T-helper 9 cell (primary cell): ENCODE measurements around the gene SAMD4A.

Source experiments
- DNase-seq: peaks from one replicate; pipeline ENCODE4 v3.0.0-alpha.2; 2020

SAMD4A gene

GRCh38 chr14:54686871-54687749, 120.2 kb downstream of the SAMD4A start:
- DNase-seq: no peak

- DNase-seq: no peak
Measured at GRCh38 chr14:54687750-54688119, 120.8 kb downstream of the SAMD4A start.

DNA sequence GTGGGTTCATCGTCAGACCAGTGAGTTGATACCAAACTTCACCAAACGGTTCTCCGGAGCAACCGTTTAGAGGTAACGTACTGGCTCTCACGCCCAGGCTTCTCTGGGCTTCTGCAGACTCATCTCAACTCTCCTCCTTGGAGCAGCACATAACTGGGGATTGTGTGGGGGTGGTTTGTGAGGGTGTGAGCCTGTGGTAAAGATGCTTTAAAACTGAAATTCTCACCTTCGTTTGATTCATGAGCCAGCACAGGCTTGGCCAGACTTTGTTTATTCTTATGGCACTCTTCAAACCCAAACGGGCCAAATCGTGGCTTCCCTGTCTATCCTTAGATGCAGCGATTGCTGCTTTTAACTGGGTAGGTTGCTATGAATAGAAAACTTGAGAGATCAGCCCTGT, 121.3 kb downstream of the SAMD4A start:
- no peak for DNase-seq

GRCh38 chr14:54689928-54690327, 123.0 kb downstream of the SAMD4A start:
- no peak for DNase-seq

GRCh38 chr14:54690887-54691286, 124.0 kb downstream of the SAMD4A start:
- DNase-seq: no peak

- peak; percentile 40 for DNase-seq
Measured at GRCh38 chr14:54691525-54692283, 124.8 kb downstream of the SAMD4A start.

DNA sequence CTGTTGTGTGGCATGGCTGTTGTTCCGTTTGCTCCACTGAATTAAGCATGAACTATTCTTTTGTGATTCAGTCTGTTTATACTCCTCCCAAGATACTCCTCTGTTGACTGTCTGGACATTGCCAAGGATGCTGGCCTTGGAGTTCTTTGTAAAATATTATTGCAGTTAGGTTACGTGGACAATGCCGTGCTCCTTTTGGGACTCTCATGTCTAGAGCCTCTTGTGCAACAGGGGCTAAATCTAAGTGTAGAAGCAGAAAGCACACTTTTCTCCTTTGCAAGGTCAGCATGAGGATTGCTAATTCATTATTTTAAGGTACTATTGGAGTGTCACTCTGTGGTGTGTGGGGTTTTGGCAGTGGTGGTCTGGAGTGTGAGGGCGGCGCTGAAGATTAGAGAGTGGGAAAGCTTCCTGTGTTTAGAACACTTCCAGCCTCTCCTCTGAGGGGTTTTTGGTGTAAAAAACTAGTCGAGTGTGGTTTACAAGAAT, 125.4 kb downstream of the SAMD4A start:
- no peak for DNase-seq

- no peak for DNase-seq
Measured at GRCh38 chr14:54693761-54694160, 126.8 kb downstream of the SAMD4A start.

- DNase-seq: no peak
Measured at GRCh38 chr14:54695196-54695595, 128.3 kb downstream of the SAMD4A start.

DNA sequence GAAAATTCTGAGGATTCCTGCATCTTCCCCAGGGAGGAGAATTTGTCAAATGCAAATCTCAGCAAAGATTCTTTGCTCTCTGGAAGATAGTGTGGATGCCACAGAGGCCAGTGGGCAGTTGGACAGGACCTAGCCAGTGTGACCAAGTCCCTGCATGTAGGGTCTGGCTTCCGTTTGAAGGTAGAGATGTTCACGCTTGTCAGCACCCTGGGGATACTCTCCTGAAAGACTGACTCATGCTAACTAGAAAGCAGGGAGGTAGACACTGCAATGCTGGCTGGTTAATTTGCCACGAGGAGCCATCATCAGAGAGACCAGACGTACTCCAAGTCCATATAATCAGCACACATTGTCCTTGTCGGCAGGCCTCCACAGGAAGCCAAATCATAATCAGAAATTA, 130.1 kb downstream of the SAMD4A start:
- no peak for DNase-seq

GRCh38 chr14:54697803-54698202, 130.9 kb downstream of the SAMD4A start:
- DNase-seq: no peak

DNA sequence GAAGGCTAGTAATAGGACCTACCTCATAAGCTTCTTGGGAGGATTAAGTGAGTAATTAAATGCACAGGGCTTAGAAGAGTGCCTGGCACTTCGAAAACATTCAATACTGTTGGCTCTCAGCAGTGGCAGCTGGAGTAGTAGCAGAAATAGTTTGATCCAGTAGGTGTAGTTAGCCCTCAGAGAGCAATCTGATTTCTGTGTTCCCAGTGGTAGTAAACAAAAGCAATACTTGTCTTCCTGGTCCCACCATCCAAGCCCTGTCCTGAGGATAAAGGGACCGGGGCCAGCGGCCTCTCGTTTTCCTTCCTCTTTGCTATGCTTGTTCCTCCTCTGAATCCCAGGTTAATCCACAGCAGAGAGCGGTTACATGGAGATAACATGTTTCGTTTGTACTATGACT, 131.6 kb downstream of the SAMD4A start:
- DNase-seq: no peak

DNA sequence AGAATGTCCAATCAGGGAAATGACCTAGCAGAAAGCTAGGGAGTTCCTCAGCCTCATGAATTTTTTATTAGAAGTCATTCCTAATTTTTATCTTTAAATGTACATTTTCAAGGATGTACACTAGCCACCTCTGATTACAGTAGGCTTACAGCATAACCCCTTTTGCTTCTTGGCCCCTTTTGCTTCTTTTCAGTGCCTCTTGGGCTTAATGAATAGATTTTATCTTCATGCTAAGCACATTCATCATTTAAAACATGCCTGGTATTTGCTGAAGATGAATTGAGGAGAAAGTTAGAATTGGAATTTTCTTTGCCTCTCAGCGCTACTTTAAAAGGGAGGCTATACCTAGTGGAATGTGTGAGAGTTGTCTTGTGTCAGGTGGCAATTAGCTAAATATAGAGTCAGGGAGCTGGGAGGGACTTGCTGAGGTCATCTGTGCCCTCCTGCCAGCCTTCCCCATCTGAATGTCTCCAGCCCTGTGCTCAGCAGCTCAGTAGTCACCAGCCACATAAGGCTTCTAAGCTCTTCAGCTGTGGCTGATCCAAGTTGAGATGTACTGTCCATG, 132.1 kb downstream of the SAMD4A start:
- DNase-seq: no peak

DNA sequence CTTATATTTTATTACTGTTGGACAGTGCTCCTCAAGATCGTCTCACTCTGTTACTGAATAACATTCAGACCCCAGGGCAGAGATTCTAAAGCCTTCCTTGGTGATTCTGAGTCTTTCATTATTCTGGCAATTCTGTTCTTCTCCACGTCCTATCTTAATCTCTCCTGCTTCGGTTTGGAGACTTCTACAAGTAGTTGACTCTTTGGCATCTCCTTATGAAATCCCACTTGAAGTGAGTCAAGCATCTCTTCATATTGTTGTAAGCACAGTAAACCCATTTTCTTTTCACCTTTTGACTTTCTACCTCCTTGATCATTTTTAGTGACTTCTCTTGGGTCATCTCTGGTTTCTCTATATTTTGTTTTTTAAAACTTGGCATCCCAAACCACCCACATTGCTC, 132.8 kb downstream of the SAMD4A start:
- DNase-seq: no peak

GRCh38 chr14:54700717-54701116, 133.8 kb downstream of the SAMD4A start:
- no peak for DNase-seq

GRCh38 chr14:54702014-54702491, 135.1 kb downstream of the SAMD4A start:
- no peak for DNase-seq

GRCh38 chr14:54702492-54702891, 135.6 kb downstream of the SAMD4A start:
- no peak for DNase-seq

- DNase-seq: no peak
Measured at GRCh38 chr14:54703082-54703481, 136.2 kb downstream of the SAMD4A start.

DNA sequence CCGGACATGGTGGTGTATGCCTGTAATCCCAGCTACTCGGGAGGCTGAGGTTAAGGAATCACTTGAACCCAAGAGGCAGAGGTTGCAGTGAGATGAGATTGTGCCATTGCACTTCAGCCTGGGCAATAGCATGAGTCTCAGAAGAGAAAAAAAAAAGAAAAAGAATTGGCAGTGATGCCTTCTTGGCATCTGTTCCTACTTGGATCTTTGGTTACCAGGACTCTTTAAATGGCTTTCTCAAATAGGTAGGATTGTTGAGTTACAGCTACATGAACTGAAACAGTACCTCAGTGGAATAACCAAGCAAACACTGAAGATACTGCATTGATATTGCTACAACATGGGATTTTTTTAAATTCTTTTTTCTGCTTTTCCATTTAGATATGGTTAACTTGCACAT, 136.8 kb downstream of the SAMD4A start:
- no peak for DNase-seq

DNA sequence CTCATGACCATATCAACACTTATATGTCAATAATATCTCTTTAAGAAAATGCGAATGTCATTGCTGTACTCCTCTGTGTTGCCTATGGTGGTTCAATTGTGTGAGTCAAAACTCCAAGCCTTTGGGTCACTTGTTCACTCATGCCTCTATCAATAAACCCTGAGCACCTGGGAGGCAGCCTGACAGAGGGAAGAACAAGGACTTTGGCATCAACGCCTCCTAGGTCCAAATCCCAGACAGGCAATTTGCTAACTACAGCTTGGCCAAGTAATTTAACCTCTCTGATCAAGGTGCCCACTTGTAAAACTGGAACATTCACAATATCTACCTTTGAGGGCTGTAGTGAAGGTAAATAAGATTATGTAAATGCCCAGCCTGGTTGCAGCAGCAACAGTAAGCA, 137.8 kb downstream of the SAMD4A start:
- DNase-seq: no peak

GRCh38 chr14:54706769-54707168, 139.8 kb downstream of the SAMD4A start:
- no peak for DNase-seq

DNA sequence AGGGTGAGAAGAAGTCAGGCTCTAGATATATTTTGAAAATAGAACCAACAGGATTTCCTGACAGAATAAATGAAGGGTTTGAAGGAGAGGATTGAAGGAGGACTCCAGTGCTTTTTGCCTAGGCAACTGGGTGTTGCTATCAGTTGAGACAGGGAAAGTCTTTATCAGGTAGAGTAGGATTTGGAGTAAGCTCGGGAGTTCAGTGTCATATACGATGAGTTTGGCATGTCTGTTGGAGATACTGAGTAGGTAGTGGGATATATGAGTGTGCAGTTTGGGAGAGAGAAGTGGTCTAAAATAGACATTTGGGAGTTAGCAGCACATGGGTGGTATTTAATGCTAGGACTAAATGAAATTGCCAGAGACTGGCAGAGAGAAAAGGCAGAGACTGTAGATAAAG, 141.2 kb downstream of the SAMD4A start:
- DNase-seq: no peak

DNA sequence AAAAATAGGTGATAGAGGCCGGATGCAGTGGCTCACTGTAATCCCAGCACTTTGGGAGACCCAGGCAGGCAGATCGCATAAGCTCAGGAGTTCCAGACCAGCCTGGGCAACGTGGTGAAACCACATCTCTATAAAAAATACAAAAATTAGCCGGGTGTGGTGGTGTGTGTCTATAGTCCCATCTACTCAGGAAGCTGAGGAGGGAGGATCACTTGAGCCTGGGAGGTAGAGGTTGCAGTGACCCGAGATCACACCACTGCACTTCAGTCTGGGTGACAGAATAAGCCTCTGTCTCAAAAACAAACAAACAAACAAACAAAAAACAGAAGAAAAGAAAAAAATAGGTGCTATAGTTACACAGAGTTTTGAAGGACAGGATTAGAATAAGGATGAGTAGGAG, 142.1 kb downstream of the SAMD4A start:
- no peak for DNase-seq

GRCh38 chr14:54709444-54709843, 142.5 kb downstream of the SAMD4A start:
- DNase-seq: no peak
